ENCODE data around the gene CGB2.

GRCh38 chr19:49070416-49070815 is 38.7 kb downstream of the CGB2 start:
- TF ChIP-seq EZH2phosphoT487 (IDR thresholded peaks at IDR 0.05; ENCODE audit: insufficient read depth, low read depth): no peak
- TF ChIP-seq EZH2 (IDR thresholded peaks at IDR 0.05; ENCODE audit: insufficient read depth, poor library complexity, severe bottlenecking): no peak
